Measurements from ENCODE around the gene BABAM2. TPM values are rescaled to one million over a fixed set of nuclear protein-coding genes. Genes with fewer than 3 reads are reported as not detected.

The BABAM2 gene
- 10 to 100 TPM; 36.4 to 40.9 TPM for total RNA-seq
- polyA plus RNA-seq (2013, experiment 1 of 2) = 29.7 TPM
- polyA plus RNA-seq (2013, experiment 2 of 2) = 28.5 TPM
- long read RNA-seq, experiment 1, transcript BABAM2-204 (12 exons, 1,657 nt) = major isoform, 5 of 21 reads
- long read RNA-seq, experiment 1, partial matches to known transcripts = 12 of 21 reads
- long read RNA-seq, experiment 1, other reads (novel, unspliced or antisense) = 3 of 21 reads
- long read RNA-seq, experiment 2, transcript BABAM2-204 (12 exons, 1,657 nt) = major isoform, 60 of 86 reads
- long read RNA-seq, experiment 2, transcript BABAM2-203 (13 exons, 1,686 nt) = minor isoform, 6 of 86 reads
- long read RNA-seq, experiment 2, partial matches to known transcripts = 1 of 86 reads
- long read RNA-seq, experiment 2, other reads (novel, unspliced or antisense) = 14 of 86 reads
- long read RNA-seq, experiment 3, transcript BABAM2-201 (13 exons, 1,681 nt) = minor isoform, 8 of 165 reads
- long read RNA-seq, experiment 3, transcript BABAM2-203 (13 exons, 1,686 nt) = minor isoform, 10 of 165 reads
- long read RNA-seq, experiment 3, transcript BABAM2-204 (12 exons, 1,657 nt) = major isoform, 111 of 165 reads
- long read RNA-seq, experiment 3, transcript BABAM2-202 (13 exons, 1,852 nt) = minor isoform, 16 of 165 reads
- long read RNA-seq, experiment 3, partial matches to known transcripts = 2 of 165 reads
- long read RNA-seq, experiment 3, other reads (novel, unspliced or antisense) = 16 of 165 reads
- long read RNA-seq, experiment 4, transcript BABAM2-204 (12 exons, 1,657 nt) = major isoform, 63 of 84 reads
- long read RNA-seq, experiment 4, transcript BABAM2-203 (13 exons, 1,686 nt) = minor isoform, 5 of 84 reads
- long read RNA-seq, experiment 4, partial matches to known transcripts = 4 of 84 reads
- long read RNA-seq, experiment 4, other reads (novel, unspliced or antisense) = 8 of 84 reads

GRCh38 chr2:27890146-27890923, at the start of gene BABAM2, which contains the start of gene RBKS:
TSS of gene BABAM2 (plus strand) at chr2:27890729. CDS start at chr2:27894557, 3,828 bp downstream.
TSS of gene RBKS (minus strand) at chr2:27890387. CDS start at chr2:27890345, 42 bp downstream.
- WGBS, 2 experiments (ENCODE audit: insufficient coverage in 1 of 2, insufficient read length in 1 of 2) = 0% methylated on average over 12 to 79 of the region's 79 CpGs
- Histone ChIP-seq H3K4me1 (ENCODE audit: control insufficient read depth, insufficient read depth, low read length) (no peaks in the 10 kb centered on the region), H3K9me3 (ENCODE audit: control insufficient read depth, low read length) (no peaks in the 10 kb centered on the region), H3K4me3 (ENCODE audit: low read length) (peak within 1 kb of the TSS; percentile 94), H3K9ac (ENCODE audit: extremely low read depth, low read length, poor library complexity, severe bottlenecking) (peak within 1 kb of the TSS; percentile 69), H3K27ac (ENCODE audit: low read depth, low read length) (peak within 1 kb of the TSS; percentile 76), H3K36me3 (ENCODE audit: control insufficient read depth, insufficient read depth, low read length) (no peaks in the 10 kb centered on the region), H3K27me3 (ENCODE audit: control insufficient read depth, insufficient read depth, low read length, poor library complexity, severe bottlenecking) (no peaks in the 10 kb centered on the region)
- TF ChIP-seq CTCF (conservative IDR thresholded peaks at IDR 0.05) = no peak
- Mint-ChIP-seq H3K27ac (peak within 1 kb of the TSS; percentile 99), H3K9me3 (no peaks in the 10 kb centered on the region), H3K4me1 (peaks cover 5% of the 10 kb centered on the region), H3K36me3 (ENCODE audit: low read depth) (peaks cover 2% of the 10 kb centered on the region), H3K4me3 (peak within 1 kb of the TSS; percentile 98), H3K27me3 (ENCODE audit: insufficient read depth) (no peaks in the 10 kb centered on the region)
- peak; percentile 94 for DNase-seq

- no peak overlapping the region for H3K9ac ChIP-seq (ENCODE audit: extremely low read depth, low read length, poor library complexity, severe bottlenecking)
- Mint-ChIP-seq H3K36me3 (ENCODE audit: low read depth) (no peaks in the 10 kb centered on the region), H3K27me3 (ENCODE audit: insufficient read depth) (no peaks in the 10 kb centered on the region), H3K27ac (no peak overlapping the region), H3K9me3 (no peaks in the 10 kb centered on the region), H3K4me3 (no peak overlapping the region), H3K4me1 (no peaks in the 10 kb centered on the region)
- TF ChIP-seq CTCF (conservative IDR thresholded peaks at IDR 0.05) = no peak
- H3K9me3 ChIP-seq (ENCODE audit: control insufficient read depth, low read length) = no peaks in the 10 kb centered on the region
- H3K27ac ChIP-seq (ENCODE audit: low read depth, low read length) = no peak overlapping the region
- DNase-seq = no peak
- no peak overlapping the region for H3K4me3 ChIP-seq (ENCODE audit: low read length)
- H3K36me3 ChIP-seq (ENCODE audit: control insufficient read depth, insufficient read depth, low read length) = no peaks in the 10 kb centered on the region
- H3K4me1 ChIP-seq (ENCODE audit: control insufficient read depth, insufficient read depth, low read length) = no peaks in the 10 kb centered on the region
- H3K27me3 ChIP-seq (ENCODE audit: control insufficient read depth, insufficient read depth, low read length, poor library complexity, severe bottlenecking) = no peaks in the 10 kb centered on the region
- WGBS, 2 experiments (ENCODE audit: insufficient coverage in 1 of 2, insufficient read length in 1 of 2) = 83 to 92% methylated on average over 1 to 5 of the region's 5 CpGs
Observed at GRCh38 chr2:27842894-27843293, 47.6 kb upstream of the BABAM2 start.

GRCh38 chr2:27843992-27844391, 46.5 kb upstream of the BABAM2 start:
- H3K4me3 ChIP-seq (ENCODE audit: low read length) = no peak overlapping the region

More at GRCh38 chr2:27843992-27844391, 46.5 kb upstream of the BABAM2 start:
- H3K9me3 Mint-ChIP-seq = no peaks in the 10 kb centered on the region
- Histone ChIP-seq H3K27ac (ENCODE audit: low read depth, low read length) (no peak overlapping the region), H3K4me1 (ENCODE audit: control insufficient read depth, insufficient read depth, low read length) (no peaks in the 10 kb centered on the region), H3K9me3 (ENCODE audit: control insufficient read depth, low read length) (no peaks in the 10 kb centered on the region), H3K27me3 (ENCODE audit: control insufficient read depth, insufficient read depth, low read length, poor library complexity, severe bottlenecking) (no peaks in the 10 kb centered on the region), H3K36me3 (ENCODE audit: control insufficient read depth, insufficient read depth, low read length) (no peaks in the 10 kb centered on the region), H3K9ac (ENCODE audit: extremely low read depth, low read length, poor library complexity, severe bottlenecking) (no peak overlapping the region)
- DNase-seq = no peak
- H3K27me3 Mint-ChIP-seq (ENCODE audit: insufficient read depth) = no peaks in the 10 kb centered on the region
- no peaks in the 10 kb centered on the region for H3K4me1 Mint-ChIP-seq
- H3K36me3 Mint-ChIP-seq (ENCODE audit: low read depth) = no peaks in the 10 kb centered on the region
- H3K4me3 Mint-ChIP-seq = no peak overlapping the region
- no peak for TF ChIP-seq CTCF (conservative IDR thresholded peaks at IDR 0.05)
- no peak overlapping the region for H3K27ac Mint-ChIP-seq
- WGBS, 2 experiments (ENCODE audit: insufficient coverage in 1 of 2, insufficient read length in 1 of 2) = 88 to 92% methylated on average over 6 of the region's 7 CpGs

All from endodermal cell (in vitro differentiated cells).